HG02588 (cell line): Measurements from ENCODE around the gene CERS5.

Source experiments
- ATAC-seq: cut with Tn5 transposase; IDR thresholded peaks from one replicate; pipeline ENCODE4 v1.9.1; 2021; ENCODE audit warnings: mild to moderate bottlenecking, moderate library complexity; ENCODE audit not compliant: unreplicated experiment

Gene CERS5

DNA sequence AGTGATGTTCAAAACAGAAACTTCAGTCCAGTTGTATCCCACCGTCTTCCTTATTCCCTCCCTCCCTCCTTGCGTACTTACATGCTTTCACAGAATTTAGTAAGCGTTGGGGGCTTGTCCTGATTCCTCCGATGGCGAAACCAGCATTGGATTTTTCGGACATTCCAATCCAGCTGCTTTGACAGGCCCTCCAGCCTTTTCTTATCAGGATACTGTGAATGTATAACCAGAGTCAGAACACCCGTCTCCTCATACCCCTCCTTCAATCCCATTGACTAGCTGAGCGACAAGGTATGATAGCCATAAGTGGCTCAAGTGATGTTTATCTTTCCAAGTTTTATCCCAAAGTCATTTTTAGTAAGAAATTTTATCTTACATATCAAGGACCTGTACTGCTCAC lies 24.2 kb downstream of the CERS5 start:
- ATAC-seq = no peak

DNA sequence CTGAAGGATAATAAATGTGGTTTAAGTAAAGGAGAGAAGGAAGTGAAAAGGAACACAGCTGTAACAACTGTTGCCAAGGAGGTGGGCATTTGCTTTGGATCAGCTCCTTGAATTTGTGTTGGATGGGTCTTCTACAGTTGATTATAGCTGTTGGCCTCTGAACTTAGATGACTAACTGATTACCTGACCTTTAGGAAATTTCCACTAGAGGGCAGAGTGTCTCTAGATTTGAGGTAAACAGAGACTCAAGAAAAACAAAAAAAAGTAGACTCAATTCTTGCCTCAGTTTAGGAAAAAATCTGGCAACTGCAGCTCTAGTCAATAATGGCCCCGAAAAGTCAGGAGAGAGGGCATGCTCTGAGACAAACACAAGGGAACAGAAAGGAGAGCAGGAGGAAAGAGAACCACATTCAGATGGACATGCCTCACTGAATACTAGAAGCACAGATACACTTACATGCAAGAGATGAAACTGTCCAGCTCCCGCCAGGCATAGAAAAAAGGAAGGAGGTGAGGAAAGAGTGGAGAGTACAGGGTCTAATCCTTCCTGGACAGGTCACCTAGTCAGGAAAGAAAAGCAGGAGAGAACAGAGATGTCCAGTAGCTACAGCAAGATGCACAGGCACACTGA lies 34.5 kb downstream of the CERS5 start:
- no peak for ATAC-seq

DNA sequence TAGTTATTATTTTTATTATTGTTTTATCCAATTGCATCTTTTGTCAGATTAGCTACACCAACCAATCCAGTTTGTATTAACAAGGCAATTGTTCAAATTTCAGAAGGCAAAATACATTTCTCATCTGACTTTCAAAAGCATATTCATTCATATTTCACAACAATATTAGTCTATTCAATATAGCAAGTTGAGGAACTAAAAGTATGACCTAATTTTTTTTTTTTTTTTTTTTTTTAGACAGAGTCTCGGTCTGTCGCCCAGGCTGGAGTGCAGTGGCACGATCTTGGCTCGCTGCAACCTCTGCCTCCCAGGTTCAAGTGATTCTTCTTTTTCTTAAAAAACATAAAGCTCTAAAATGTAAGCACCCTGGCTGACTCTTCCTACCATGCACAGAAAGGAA lies 37.9 kb downstream of the CERS5 start:
- ATAC-seq = no peak

DNA sequence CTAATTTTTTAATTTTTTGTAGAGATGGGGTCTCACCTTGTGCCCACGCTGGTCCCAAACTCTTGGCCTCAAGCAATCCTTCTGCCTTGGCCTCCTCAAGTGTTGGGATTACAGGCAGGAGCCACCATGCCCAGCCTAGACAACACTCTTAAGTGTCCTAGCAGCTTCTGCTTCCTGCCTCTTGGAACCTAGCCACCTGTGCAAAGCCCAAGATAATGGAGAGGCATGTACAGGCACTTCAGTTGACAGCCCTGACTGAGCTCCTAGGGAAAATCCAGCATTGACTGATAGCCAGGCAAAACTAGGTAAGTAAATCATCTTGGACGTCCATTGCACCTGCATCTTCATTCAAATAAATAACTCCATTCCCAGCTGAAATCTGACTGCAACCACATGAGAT lies 39.6 kb downstream of the CERS5 start:
- no peak for ATAC-seq

DNA sequence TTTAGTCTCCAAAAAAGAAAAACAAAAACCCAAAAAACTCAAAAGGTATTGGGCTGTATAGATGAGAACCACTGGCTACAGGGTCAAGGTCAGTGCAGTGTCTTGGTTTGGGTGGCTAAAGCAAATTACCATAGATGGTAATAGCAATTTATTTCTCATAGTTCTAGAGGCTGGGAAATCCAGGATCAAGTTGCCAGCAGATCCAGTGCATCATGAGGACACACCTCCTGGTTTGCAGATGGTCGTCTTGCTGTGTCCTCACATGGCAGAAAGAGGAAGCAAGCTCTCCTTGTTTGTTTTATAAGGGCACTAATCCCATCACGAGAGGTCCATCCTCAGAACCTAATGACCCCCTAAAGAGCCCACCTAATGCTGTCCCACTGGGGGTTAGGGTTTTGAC lies 44.0 kb downstream of the CERS5 start:
- no peak for ATAC-seq

DNA sequence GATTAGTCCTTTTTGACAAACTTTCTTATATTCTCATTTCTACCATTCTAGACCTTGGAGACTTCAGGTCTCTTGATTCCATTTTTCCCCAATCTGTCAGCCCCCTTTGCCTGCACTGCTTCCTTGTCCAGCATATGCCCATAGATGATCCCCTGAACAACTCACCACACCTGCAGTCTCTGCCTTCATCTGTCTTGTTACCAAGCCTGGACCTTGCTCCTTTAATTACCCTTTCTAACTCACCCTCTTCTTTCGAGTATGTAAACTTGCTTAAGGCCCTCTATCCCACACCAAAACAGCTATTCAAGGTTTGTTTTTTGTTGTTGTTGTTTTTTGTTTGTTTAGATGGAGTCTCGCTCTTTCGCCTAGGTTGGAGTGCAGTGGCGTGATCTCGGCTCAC lies 45.5 kb downstream of the CERS5 start:
- ATAC-seq = no peak

DNA sequence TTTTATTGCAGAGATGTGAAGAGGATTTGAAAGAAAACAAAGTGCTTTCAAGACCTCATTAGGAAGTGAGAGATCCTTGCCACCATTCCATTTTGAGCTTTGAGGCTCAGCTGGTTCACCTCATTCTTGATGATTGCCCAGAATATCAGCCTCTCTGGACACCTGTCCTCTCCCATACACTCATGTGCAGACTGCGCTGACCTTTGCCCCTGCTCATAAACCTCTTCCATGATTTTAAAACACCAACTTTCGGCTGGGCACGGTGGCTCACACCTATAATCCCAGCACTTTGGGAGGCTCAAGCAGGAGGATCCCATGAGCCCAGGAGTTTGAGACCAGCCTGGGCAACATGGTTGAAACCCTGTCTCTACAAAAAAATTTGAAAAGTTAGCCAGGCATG lies 46.2 kb downstream of the CERS5 start:
- ATAC-seq = no peak

DNA sequence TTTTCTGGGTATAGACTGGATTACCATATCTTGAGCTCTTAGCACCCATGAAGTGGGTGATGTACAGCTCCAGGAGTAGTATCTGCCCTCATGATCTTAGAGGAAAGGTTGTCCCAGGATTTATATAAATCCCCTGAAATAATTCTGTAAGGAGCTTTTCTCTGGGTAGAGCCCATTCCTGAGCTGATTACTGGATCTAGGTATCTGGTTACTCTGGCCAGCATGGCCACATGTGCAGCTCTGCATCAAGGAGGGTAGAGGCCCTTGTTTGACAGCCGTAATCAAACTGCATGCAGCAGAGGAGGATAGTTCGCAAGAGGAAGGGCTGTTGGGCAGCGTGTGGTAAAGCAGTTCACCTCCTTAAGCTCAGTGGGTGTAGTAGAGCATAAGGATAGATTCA lies 46.6 kb downstream of the CERS5 start:
- no peak for ATAC-seq

DNA sequence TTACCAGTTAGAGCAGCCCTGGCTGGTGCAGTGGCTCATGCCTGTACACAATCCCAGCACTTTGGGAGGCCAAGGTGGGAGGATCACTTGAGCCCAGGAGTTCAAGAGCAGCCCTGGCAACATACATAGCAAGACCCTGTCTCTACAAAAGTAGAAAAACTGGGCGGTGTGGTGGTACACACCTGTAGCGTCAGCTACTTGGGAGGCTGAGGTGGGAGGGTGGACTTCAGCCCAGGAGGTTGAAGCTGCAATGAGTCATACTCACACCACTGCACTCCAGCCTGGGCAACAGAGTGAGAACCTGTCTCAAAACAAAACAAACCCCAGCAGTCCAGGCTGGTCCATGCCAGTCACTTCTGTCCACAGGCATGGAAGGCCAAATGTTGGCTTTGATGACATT lies 47.8 kb downstream of the CERS5 start:
- no peak for ATAC-seq

DNA sequence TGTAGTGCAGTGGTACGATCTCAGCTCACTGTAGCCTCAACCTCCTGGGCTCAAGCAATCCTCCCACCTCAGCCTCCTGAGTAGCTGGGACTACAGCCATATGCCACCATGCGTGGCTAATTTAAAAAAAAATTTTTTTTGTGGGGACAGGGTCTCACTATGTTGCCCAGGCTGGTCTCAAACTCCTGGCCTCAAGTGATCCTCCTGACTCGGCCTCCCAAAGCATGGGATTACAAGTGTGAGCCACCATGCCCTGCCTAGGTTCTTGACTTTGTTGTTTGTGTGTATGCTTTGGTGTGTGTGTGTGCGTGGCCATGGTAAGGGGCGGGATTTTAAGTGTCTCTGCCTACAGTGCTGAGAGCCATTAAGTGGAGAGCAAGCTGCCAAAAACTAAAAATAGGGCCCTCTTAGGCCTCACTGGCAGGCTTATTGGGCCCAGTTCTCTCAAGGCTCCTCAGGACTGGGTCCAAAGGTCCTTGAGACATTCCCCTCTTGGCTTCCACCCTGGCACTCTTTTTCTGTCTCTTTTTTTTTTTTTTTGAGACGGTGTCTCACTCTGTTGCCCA lies 50.0 kb downstream of the CERS5 start:
- ATAC-seq = no peak

DNA sequence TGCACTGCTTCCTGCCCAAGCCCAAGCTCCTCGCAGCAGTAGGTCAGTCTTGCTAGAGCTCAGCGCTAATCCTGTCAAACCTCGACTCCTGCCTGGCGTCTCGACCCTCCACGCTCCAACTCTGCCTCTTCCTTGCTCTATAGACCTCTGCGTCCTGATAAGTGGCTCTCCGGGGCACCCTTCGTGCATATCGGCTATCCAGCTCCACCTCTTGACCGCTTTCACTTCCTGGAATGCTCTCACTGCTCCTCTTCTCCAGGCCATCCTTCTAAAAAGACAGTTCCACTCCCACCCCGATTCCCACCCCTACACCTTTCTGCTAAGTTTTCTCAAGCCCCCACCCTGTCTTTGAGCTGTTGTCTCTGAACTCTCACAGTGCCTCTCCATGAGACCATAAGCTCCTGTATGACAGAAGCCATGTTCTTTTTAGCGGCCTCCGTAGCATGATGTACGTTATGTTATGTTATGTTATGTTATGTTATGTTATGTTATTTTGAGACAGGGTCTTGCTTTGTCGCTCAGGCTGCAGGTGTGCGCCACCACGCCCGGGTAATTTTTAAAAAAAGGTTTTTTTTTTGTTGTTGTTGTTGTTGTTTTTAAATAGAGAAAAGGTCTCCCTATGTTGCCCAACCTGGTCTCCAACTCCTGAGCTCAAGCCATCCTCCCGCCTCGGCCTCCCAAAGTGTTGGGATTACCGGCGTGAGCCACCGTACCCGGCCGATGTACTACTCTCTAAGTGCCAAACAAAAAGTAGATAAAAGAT lies 54.5 kb downstream of the CERS5 start:
- ATAC-seq = no peak

DNA sequence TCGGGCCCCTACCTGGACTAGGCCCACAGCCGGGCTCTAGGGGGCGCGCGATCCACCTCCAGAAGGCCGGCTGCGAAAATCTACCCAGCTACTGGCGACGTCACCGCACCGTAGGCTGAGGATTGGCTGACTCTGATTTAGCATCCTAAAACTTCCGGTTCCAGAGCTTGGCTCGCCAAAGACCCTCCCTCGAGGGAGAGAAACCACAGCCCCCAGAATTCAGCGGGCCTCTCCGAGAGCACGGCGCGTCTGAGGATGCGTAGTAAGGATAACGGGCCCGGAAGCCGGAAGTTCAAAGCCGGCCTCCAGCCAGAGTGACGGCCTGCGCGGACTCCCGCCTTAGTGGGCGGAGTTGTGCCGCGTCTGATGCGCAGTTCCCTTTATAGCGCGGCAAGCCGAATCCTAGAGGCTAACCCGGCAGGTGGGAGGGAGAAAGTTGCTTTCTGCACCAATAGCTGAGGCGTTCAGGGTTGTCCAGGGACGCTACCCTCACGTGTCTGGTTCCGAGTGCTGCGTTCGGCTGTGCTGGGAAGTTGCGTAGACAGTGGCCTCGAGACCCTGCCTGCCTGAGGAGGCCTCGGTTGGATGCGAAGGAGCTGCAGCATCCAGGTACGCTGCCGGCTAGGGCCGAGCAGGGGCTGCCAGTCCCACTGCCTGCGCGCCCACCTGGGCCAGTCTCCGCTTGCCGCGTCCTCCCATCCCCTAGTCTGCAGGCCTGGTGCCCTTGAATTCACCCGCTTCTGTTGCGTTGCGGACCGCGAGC lies 55.3 kb downstream of the CERS5 start, which contains the start of gene COX14:
TSS of gene COX14 (plus strand) at position 544 of the 763 bp plus-strand sequence. CDS start 7,808 bp downstream, outside the sequence.
- ATAC-seq = peak; percentile 80

DNA sequence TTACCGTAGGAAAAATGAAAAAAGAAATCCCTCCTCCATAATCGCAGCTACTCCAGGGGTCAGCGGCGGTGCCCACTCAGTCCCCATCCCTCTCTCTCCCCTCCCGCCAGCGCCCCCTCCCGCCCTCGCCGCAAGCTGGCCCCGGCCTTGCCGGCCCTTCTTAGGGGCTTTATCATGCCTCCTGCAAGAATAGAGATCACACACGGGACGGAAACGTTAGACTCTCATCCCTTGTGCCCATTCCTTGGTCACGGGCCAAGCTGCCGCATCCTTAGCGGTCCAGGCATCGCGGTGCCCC lies 55.8 kb downstream of the CERS5 start:
- peak; percentile 6 for ATAC-seq

DNA sequence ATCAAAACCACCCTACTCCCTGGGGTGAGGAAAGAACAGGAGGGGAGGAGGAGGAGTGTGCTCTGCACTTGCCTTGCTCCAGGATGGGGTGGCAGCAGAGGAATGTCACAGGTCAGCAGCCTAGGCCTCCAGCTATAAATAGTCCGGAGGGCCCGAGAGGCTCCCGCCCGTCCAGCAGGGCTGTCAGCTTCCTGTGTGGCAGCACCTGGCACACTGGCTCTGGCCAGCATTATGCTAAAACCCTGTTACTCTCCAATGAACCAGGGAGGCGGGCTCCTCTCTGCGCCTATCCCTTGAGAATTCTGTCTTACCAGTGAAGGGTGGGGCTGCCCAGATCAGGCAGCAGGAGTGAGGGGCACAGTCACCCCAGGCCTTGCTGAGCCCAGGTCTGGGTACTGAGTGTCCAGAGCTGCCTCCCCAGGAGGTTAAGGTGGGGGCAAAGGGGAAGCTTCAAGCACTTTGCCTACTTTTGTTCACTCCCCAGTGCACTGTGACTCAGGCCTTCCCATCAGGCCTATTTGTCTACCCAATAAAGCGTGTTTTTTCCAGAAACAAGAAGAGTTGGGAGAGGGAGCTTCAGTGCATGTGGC lies 56.3 kb downstream of the CERS5 start:
- no peak for ATAC-seq

DNA sequence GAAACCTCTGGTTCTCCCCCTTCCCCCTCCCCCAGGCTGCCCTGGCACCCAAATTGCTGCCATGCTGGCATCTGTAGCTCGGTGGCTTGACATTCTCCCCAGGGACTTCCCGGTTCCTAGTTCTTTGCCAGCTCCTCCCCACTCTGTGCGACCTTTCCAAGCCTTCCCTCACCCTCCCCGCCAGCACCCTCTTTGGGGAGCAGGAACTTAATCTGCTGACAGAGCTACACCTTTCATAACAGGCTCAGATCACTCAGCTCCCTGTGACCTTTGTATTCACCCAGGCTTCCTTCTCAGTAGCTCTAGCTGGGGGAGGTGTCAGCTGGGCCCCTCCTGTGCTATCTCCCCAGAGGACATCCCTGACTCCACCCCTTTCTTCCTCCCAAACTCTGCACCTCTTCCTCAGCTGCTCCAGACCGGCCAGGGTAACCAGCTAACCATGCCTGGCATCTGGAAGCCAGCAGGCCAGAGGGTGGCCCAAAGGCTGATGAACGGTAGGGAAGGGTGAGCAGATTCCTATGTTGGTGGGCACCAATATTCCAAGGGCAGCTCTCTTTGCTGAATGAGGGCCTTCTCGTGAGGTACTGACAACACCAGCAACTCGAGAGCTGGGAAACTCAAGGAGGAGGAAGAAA lies 56.9 kb downstream of the CERS5 start:
- ATAC-seq = no peak

DNA sequence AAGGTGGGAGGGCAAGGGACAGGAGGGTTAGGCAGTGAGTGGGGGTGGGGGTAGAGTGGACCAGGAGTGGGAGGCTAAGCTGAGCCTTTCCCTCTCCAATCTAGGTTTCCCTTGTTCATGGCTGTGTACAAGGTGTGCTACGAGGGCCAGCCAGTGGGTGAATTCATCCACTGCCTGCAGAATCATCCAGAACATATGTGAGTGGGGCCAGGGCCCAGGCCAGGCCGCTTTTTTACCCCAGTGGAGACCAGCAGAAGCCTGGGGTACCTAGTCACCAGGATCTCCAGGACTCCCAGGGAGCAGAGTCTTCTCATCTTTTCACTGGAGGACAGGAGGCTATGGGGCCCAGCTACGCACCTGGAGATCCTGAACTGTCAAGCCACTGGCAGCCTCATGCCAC lies 57.9 kb downstream of the CERS5 start:
- no peak for ATAC-seq

DNA sequence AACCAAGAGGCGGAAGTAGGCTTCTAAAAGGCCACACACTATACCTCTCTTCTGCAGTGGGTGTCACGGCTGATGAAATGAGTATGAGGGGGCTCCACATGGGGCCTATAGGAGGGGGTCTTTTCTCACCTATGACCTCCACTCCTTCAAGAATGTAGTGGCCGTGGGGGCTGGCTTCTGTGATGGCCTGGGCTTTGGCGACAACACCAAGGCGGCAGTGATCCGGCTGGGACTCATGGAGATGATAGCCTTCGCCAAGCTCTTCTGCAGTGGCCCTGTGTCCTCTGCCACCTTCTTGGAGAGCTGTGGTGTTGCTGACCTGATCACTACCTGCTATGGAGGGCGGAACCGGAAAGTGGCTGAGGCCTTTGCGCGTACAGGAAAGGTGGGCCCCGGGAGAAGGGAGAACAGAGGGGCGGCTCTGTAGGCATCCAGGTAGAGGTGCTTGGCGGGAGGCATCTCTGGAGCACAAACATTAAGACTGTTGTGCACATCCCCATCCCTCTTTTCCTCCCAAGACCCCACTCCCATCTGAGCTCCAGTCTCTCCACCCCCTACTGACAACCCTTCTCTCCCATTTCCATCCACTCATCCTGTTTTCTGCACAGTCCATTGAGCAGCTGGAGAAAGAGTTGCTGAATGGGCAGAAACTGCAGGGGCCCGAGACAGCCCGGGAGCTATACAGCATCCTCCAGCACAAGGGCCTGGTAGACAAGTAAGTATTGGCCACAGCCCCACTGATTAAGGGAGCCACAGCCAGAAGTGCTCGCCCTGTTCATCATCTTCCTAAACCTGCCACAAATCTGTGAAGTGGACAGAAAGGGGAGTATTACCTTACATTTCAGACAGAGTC lies 59.5 kb downstream of the CERS5 start:
- no peak for ATAC-seq

DNA sequence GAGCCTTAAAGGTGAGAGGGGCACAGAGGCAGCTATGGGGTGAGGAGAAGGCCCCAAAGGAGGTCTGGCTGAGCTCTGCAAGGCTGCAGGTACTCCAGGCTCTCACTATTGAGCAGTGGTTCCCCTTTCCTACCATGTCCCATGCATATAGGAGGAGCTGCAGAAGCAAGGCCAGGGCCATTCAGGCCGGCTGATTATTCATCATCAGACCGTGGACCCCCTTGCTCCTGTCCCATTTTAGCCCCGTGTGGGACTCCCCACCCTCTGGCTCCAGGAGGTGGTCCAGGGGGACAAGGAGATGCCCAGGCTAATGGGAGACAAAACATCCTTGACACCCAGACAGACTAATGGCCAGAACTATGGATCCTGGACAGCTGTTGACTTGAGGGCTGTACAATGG lies 60.3 kb downstream of the CERS5 start:
- ATAC-seq = no peak

DNA sequence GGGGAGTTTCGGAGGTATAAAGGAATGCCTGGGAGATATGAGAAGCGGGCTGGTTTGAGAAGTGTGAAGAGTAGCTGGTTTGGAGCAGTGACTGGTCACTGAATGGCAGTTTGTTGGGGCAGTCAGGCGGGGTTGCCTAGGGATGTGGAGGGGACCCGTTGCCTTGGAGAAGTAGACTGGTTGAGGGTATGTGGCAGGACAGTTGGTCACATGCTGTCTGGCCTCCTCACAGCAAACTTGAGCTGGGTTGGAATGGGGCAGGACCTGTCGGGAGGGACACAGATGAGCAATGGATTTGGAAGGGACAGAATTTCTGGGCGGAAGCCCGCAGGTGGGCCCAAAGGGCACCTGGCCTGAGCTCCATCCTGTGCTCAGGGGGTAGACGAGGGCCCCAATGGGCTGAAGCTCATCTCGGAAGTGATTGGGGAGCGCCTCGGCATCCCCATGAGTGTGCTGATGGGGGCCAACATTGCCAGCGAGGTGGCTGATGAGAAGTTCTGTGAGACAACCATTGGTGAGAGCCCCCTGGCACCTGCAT lies 61.2 kb downstream of the CERS5 start:
- no peak for ATAC-seq
